Measurements from ENCODE around the gene SLC24A3.

The SLC24A3 gene

DNA sequence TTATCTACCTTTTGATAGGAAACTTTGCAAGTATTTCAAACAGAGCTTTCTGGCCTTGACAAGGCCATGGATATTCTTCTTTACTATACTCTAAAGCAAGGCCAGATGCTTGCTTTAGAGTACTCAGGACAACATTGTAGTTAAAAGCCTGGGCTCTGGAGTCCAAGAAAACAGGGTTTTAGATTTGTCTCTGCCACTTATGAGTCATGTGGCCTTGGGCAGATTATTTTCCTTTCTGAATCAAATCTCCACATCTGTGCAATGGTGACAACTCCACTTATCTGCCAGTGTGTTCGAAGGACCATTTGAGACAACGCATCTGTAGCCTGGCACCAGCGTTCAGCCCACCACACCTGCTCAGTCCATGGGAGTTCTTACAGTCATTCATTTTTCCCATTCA is 279.7 kb downstream of the SLC24A3 start (continued):
- TF ChIP-seq FEZF1 (tag by site-specific recombination; IDR thresholded peaks at IDR 0.05), result no peak
- no peak for TF ChIP-seq SCRT1 (tag by site-specific recombination; IDR thresholded peaks at IDR 0.05; ENCODE audit: borderline replicate concordance)
- no peak for TF ChIP-seq ZNF529 (tag by site-specific recombination; IDR thresholded peaks at IDR 0.05; ENCODE audit: insufficient replicate concordance)
- TF ChIP-seq, protein P1, sequence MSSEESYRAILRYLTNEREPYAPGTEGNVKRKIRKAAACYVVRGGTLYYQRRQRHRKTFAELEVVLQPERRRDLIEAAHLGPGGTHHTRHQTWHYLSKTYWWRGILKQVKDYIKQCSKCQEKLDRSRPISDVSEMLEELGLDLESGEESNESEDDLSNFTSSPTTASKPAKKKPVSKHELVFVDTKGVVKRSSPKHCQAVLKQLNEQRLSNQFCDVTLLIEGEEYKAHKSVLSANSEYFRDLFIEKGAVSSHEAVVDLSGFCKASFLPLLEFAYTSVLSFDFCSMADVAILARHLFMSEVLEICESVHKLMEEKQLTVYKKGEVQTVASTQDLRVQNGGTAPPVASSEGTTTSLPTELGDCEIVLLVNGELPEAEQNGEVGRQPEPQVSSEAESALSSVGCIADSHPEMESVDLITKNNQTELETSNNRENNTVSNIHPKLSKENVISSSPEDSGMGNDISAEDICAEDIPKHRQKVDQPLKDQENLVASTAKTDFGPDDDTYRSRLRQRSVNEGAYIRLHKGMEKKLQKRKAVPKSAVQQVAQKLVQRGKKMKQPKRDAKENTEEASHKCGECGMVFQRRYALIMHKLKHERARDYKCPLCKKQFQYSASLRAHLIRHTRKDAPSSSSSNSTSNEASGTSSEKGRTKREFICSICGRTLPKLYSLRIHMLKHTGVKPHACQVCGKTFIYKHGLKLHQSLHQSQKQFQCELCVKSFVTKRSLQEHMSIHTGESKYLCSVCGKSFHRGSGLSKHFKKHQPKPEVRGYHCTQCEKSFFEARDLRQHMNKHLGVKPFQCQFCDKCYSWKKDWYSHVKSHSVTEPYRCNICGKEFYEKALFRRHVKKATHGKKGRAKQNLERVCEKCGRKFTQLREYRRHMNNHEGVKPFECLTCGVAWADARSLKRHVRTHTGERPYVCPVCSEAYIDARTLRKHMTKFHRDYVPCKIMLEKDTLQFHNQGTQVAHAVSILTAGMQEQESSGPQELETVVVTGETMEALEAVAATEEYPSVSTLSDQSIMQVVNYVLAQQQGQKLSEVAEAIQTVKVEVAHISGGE (tag by site-specific recombination; conservative IDR thresholded peaks at IDR 0.05; ENCODE audit: low read depth), result no peak
- TF ChIP-seq ZNF768 (tag by site-specific recombination; IDR thresholded peaks at IDR 0.05), result no peak

DNA sequence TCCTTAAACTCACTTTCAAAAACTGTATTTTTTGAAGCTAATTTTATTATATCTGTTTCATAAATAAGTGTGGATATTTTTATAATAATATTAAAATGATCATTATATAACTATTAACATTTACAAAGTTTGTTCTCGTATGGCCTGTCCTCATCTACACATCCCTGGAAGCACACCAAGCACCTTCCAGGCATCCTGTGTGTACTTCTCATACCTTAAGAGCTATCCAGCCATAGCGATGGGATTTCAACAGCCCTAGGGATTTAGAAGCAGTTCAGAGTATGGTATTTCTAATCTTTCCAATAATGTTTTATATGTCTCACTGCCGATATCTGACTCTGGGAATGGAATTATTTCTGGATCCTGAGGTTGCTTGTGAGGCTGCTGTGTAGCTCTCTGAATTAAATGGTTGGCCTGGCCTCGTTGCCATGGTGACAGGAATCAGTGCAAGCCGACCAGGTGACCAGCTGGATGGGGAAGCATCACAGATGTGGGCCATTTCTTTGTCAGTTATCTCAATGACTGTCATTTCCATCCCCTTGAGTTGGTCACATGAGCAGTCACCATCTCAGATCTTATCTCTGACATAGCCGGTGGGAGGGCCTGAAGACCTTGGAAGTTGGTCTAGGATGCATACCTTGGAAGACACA is 280.4 kb downstream of the SLC24A3 start:
- Histone ChIP-seq H3K27ac (ENCODE audit: extremely low read depth, low read depth, low read length) (no peak overlapping the region), H3K36me3 (ENCODE audit: control insufficient read depth in 2 of 2, insufficient read depth in 1 of 2, low read length in 2 of 2) (no peaks in the 10 kb centered on the region), H3K4me1 (ENCODE audit: control insufficient read depth, insufficient read depth, low read length) (no peaks in the 10 kb centered on the region), H3K9me3 (ENCODE audit: control insufficient read depth, insufficient read depth, low read depth, low read length) (no peaks in the 10 kb centered on the region), H3K4me3 (ENCODE audit: low read depth, low read length) (no peak overlapping the region)
- ChIA-PET CTCF (interaction anchor here (0.5 kb wide), 1 partner anchor 10 kb away, joined by 3 read pairs; no protein-coding TSS in a partner anchor), POLR2A (no interaction called here)
- TF ChIP-seq ZNF302 (tag by site-specific recombination; IDR thresholded peaks at IDR 0.05; ENCODE audit: low read depth), result no peak
- TF ChIP-seq, protein P2, sequence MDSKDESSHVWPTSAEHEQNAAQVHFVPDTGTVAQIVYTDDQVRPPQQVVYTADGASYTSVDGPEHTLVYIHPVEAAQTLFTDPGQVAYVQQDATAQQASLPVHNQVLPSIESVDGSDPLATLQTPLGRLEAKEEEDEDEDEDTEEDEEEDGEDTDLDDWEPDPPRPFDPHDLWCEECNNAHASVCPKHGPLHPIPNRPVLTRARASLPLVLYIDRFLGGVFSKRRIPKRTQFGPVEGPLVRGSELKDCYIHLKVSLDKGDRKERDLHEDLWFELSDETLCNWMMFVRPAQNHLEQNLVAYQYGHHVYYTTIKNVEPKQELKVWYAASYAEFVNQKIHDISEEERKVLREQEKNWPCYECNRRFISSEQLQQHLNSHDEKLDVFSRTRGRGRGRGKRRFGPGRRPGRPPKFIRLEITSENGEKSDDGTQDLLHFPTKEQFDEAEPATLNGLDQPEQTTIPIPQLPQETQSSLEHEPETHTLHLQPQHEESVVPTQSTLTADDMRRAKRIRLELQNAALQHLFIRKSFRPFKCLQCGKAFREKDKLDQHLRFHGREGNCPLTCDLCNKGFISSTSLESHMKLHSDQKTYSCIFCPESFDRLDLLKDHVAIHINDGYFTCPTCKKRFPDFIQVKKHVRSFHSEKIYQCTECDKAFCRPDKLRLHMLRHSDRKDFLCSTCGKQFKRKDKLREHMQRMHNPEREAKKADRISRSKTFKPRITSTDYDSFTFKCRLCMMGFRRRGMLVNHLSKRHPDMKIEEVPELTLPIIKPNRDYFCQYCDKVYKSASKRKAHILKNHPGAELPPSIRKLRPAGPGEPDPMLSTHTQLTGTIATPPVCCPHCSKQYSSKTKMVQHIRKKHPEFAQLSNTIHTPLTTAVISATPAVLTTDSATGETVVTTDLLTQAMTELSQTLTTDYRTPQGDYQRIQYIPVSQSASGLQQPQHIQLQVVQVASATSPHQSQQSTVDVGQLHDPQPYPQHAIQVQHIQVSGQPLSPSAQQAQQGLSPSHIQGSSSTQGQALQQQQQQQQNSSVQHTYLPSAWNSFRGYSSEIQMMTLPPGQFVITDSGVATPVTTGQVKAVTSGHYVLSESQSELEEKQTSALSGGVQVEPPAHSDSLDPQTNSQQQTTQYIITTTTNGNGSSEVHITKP (tag by site-specific recombination; IDR thresholded peaks at IDR 0.05), result no peak
- no peak for TF ChIP-seq ZSCAN30 (tag by site-specific recombination; IDR thresholded peaks at IDR 0.05)
- TF ChIP-seq KLF9 (tag by site-specific recombination; IDR thresholded peaks at IDR 0.05; ENCODE audit: low read depth), result no peak
- TF ChIP-seq, protein P3, sequence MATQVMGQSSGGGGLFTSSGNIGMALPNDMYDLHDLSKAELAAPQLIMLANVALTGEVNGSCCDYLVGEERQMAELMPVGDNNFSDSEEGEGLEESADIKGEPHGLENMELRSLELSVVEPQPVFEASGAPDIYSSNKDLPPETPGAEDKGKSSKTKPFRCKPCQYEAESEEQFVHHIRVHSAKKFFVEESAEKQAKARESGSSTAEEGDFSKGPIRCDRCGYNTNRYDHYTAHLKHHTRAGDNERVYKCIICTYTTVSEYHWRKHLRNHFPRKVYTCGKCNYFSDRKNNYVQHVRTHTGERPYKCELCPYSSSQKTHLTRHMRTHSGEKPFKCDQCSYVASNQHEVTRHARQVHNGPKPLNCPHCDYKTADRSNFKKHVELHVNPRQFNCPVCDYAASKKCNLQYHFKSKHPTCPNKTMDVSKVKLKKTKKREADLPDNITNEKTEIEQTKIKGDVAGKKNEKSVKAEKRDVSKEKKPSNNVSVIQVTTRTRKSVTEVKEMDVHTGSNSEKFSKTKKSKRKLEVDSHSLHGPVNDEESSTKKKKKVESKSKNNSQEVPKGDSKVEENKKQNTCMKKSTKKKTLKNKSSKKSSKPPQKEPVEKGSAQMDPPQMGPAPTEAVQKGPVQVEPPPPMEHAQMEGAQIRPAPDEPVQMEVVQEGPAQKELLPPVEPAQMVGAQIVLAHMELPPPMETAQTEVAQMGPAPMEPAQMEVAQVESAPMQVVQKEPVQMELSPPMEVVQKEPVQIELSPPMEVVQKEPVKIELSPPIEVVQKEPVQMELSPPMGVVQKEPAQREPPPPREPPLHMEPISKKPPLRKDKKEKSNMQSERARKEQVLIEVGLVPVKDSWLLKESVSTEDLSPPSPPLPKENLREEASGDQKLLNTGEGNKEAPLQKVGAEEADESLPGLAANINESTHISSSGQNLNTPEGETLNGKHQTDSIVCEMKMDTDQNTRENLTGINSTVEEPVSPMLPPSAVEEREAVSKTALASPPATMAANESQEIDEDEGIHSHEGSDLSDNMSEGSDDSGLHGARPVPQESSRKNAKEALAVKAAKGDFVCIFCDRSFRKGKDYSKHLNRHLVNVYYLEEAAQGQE (tag by site-specific recombination; IDR thresholded peaks at IDR 0.05), result no peak
